ENCODE data around the gene ITGA6. TPM values are rescaled to one million over a fixed set of nuclear protein-coding genes. Genes with fewer than 3 reads are reported as not detected.

The ITGA6 gene
- total RNA-seq, 1 experiment from 2014 or later: 75.9 TPM

DNA sequence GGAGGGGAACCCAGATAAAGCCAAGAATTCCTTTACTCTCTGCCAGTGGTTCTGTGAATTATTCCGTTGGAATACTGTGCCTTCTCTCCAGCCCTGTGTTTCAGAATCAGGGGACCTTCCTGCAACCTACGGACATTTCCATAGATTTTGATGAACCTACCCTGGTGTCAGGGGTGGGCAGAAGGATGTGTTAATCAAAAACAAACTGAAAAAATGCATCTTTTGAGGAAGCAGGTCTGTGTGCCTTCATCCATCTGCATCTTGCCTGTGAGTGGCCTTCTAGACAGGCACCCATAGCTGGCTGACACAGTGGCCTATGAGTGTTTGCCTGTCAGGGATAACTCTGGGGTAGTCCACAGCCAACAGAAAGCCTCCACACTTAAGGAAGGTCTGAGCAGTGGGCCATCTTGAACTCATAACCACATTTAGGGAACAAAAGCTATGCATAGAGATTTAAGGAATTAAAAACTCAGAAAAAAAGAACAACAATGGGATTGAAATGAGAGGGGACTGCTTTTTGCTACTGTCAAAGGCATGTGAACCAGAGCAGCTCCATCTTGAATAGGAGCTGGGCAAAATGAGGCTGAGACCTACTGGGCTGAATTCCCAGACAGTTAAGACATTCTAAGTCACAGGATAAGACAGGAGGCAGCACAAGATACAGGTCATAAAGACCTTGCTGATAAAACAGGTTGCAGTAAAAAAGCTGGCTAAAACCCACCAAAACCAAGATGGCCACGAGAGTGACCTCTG lies 45.9 kb upstream of the ITGA6 start:
- DNase-seq (ENCODE audit: low read depth, low spot score): no peak
- BruUV-seq (replicated peaks): no TSS peak
- ATAC-seq: no peak
- in situ Hi-C loops (cut with HindIII; ENCODE audit: low pct_unique_long_range_greater_than_20kb, low sequenced_read_pairs) (no loop called here), intact Hi-C loops (cut with micrococcal nuclease; ENCODE audit: unreplicated experiment) (no loop called here)
- no peaks in the 10 kb centered on the region for H3K36me3 ChIP-seq (ENCODE audit: control insufficient read depth, insufficient read depth, low read length)
- ChIA-PET POLR2A (no interaction called here), CTCF (no interaction called here)
- no peaks in the 10 kb centered on the region for H3K4me1 ChIP-seq (ENCODE audit: control insufficient read depth, insufficient read depth, low read length)
- H3K27ac ChIP-seq (ENCODE audit: low read length): no peak overlapping the region
- no peak overlapping the region for H3K4me3 ChIP-seq (ENCODE audit: low read depth in 2 of 2, low read length in 2 of 2)
- TF ChIP-seq, protein P1, sequence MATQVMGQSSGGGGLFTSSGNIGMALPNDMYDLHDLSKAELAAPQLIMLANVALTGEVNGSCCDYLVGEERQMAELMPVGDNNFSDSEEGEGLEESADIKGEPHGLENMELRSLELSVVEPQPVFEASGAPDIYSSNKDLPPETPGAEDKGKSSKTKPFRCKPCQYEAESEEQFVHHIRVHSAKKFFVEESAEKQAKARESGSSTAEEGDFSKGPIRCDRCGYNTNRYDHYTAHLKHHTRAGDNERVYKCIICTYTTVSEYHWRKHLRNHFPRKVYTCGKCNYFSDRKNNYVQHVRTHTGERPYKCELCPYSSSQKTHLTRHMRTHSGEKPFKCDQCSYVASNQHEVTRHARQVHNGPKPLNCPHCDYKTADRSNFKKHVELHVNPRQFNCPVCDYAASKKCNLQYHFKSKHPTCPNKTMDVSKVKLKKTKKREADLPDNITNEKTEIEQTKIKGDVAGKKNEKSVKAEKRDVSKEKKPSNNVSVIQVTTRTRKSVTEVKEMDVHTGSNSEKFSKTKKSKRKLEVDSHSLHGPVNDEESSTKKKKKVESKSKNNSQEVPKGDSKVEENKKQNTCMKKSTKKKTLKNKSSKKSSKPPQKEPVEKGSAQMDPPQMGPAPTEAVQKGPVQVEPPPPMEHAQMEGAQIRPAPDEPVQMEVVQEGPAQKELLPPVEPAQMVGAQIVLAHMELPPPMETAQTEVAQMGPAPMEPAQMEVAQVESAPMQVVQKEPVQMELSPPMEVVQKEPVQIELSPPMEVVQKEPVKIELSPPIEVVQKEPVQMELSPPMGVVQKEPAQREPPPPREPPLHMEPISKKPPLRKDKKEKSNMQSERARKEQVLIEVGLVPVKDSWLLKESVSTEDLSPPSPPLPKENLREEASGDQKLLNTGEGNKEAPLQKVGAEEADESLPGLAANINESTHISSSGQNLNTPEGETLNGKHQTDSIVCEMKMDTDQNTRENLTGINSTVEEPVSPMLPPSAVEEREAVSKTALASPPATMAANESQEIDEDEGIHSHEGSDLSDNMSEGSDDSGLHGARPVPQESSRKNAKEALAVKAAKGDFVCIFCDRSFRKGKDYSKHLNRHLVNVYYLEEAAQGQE (IDR thresholded peaks at IDR 0.05; ENCODE audit: insufficient read depth in 1 of 2, low read depth in 2 of 2, low read length in 1 of 2): no peak
- TF ChIP-seq, protein P2, sequence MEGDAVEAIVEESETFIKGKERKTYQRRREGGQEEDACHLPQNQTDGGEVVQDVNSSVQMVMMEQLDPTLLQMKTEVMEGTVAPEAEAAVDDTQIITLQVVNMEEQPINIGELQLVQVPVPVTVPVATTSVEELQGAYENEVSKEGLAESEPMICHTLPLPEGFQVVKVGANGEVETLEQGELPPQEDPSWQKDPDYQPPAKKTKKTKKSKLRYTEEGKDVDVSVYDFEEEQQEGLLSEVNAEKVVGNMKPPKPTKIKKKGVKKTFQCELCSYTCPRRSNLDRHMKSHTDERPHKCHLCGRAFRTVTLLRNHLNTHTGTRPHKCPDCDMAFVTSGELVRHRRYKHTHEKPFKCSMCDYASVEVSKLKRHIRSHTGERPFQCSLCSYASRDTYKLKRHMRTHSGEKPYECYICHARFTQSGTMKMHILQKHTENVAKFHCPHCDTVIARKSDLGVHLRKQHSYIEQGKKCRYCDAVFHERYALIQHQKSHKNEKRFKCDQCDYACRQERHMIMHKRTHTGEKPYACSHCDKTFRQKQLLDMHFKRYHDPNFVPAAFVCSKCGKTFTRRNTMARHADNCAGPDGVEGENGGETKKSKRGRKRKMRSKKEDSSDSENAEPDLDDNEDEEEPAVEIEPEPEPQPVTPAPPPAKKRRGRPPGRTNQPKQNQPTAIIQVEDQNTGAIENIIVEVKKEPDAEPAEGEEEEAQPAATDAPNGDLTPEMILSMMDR (IDR thresholded peaks at IDR 0.05): no peak
- TF ChIP-seq TCF7L2 (IDR thresholded peaks at IDR 0.05; ENCODE audit: low read depth, low read length) (no peak), SIN3A (IDR thresholded peaks at IDR 0.05; ENCODE audit: borderline replicate concordance, insufficient read depth, low read depth, low read length) (no peak), POLR2AphosphoS5 (IDR thresholded peaks at IDR 0.05; ENCODE audit: low read depth, low read length) (no peak)
- no peaks in the 10 kb centered on the region for H3K27me3 ChIP-seq (ENCODE audit: control insufficient read depth, insufficient read depth, low read length)
- H3K9me3 ChIP-seq (ENCODE audit: control insufficient read depth, insufficient read depth, low read depth, low read length): no peaks in the 10 kb centered on the region

DNA sequence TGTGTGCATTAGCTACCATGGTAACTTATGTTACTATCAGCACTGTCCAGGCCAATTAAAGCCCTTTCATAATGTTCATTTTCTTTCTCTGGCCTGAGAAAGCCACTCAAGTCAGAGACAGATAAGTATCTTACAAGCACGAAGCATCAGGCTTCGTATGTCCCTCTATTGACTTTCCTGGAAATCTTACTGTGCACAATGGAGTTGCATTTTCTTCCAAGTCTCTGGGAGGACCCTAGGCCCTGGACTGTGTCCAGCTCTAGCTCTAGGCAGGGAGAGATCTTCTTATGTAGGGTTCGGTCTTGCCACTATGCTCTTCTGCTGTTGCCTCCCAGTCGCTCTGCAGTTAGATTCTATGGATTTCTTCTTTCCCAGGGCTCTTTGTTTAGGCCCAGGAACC lies 40.0 kb upstream of the ITGA6 start:
- in situ Hi-C loops (cut with HindIII; ENCODE audit: low pct_unique_long_range_greater_than_20kb, low sequenced_read_pairs): no loop called here
- intact Hi-C loops (cut with micrococcal nuclease; ENCODE audit: unreplicated experiment): no loop called here
- Histone ChIP-seq H3K4me1 (ENCODE audit: control insufficient read depth, insufficient read depth, low read length) (no peaks in the 10 kb centered on the region), H3K4me3 (ENCODE audit: low read depth in 2 of 2, low read length in 2 of 2) (no peak overlapping the region), H3K27me3 (ENCODE audit: control insufficient read depth, insufficient read depth, low read length) (no peaks in the 10 kb centered on the region), H3K36me3 (ENCODE audit: control insufficient read depth, insufficient read depth, low read length) (no peaks in the 10 kb centered on the region), H3K27ac (ENCODE audit: low read length) (no peak overlapping the region), H3K9me3 (ENCODE audit: control insufficient read depth, insufficient read depth, low read depth, low read length) (no peaks in the 10 kb centered on the region)
- no TSS peak for BruUV-seq (replicated peaks)
- DNase-seq (ENCODE audit: low read depth, low spot score): no peak
- ChIA-PET POLR2A (no interaction called here), CTCF (no interaction called here)
- no peak for ATAC-seq
- no peak for TF ChIP-seq SIN3A (IDR thresholded peaks at IDR 0.05; ENCODE audit: borderline replicate concordance, insufficient read depth, low read depth, low read length)
- TF ChIP-seq, protein P2 (IDR thresholded peaks at IDR 0.05): no peak
- TF ChIP-seq, protein P1 (IDR thresholded peaks at IDR 0.05; ENCODE audit: insufficient read depth in 1 of 2, low read depth in 2 of 2, low read length in 1 of 2): no peak
- no peak for TF ChIP-seq POLR2AphosphoS5 (IDR thresholded peaks at IDR 0.05; ENCODE audit: low read depth, low read length)
- TF ChIP-seq TCF7L2 (IDR thresholded peaks at IDR 0.05; ENCODE audit: low read depth, low read length): no peak
